Amniotic stem cell (primary cell): ENCODE measurements around the gene LPCAT2.

Experiments used
- DNase-seq: peaks from one replicate; lab custom pipeline; 2025; lab: John Stamatoyannopoulos, UW

LPCAT2 gene

GRCh38 chr16:55503726-55504550 lies 4.9 kb upstream of the LPCAT2 start:
- no peak for DNase-seq

- no peak for DNase-seq
Measured at GRCh38 chr16:55505333-55506015, 3.4 kb upstream of the LPCAT2 start.

GRCh38 chr16:55506083-55506482 lies 2.8 kb upstream of the LPCAT2 start:
- DNase-seq, result no peak

DNA sequence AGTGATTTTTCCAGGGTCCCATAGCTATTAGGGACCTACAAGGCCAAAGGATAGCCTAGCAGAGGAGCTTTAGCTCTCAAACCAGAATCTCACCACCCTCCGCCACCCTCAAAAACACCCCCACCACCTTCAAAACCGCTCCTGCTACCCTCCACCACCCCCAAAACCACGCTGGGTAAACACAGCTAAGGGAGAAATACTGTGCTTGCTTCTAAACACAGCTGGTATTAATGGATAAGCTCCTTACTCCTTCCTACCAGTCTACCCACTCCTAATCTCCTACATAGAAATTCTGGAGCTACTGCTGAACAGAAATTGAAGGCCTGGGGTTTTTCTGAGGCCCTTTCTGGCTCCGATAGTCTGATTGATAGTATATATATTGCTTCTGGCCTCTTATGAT lies 2.2 kb upstream of the LPCAT2 start:
- DNase-seq, result no peak

DNA sequence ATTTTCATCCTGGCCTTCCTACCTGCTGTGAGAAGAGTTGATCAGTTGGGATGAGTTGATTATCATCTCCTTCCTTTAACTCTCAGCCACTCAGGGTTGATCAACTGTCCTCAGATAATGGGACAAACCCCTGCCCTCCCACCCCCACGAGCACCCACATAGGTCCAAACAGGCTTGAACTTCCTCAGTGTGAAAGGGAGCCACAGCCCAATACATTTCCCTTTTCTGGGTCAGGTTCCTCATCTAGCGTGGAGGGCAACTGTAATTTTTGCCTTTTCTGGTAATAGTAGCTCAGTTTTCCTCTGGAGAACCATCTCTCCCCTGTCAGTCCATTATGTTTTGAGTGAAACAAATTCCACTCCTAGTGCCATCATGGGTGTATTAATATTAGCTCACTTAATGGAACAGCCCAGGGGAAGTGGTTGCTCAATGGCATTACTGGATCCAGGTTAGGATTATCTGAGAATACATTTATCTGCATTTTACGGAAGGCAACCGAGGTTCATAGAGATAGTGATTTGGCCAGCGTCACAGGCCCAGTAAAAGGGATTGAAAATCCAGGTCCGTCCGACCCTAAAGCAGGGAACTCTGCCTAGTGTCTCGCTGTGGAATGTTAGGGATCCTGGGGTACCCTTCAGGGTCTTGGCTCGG lies 476 bp upstream of the LPCAT2 start:
- DNase-seq, result no peak

DNA sequence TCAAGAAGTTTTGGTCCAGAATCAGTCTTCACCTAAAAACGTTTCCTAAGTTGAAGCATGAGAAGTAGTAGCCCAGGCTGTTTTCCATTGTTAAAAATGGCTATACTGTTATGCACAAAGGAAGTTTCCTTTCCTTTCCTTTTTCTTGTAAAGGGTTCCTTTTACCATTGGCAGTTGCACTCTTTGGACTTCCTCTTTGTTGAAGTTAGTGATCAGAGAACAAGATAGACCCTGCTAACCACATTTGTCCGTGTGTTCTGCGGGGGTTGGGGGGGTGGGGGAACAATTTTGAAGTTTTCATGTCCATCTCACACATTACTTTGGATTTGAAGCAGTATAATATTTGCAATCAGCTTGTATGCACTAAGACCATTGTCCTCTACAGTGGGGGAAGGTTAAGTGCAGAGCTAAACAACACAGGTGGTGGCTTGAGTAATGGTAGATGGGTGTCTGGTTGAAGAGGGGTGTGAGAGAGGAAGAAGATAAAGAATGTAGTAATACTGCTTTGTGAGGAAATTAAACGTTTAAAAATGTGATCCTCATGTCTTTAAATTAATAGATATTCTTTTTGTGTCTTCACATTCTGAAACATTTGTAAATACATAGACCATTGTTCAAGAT lies 1.4 kb downstream of the LPCAT2 start:
- DNase-seq, result no peak

- no peak for DNase-seq
Measured at GRCh38 chr16:55512941-55513340, 4.1 kb downstream of the LPCAT2 start.

DNA sequence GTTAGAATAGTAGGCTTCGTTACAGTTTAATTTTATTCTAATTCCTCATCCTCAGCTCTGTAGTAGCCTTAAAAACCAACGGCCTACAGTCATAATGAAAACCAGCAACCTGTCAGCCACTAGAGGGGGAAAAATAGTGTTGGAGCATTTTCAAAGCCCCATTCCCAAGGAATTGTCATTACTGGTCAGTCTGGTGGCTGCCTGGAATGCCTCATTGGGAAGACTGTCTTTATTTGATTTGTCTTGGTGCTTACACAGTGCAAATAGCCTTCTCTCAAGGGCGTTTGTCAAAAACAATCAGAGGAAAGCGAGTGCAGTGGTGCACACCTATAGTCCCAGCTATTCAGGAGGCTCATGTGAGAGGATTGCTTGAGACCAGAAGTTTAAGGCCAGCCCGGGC lies 4.7 kb downstream of the LPCAT2 start:
- no peak for DNase-seq

DNA sequence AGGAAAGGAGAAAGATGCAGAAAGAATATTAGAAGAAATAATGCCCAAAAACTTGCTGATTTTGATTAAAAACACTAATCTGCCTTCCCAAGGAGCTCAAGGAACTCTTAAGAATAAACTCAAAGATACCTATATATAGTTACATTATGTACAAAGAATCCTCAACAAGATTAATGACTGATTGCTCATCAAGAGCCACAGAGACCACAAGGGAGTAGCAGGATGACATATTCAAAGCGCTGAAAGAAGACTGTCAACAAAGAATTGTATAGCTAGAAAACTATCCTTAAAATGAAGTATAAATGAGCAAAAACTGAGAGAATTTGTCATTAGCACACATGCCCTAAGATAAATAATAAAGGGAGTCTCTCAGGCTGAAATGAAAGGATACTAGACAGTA lies 6.2 kb downstream of the LPCAT2 start:
- no peak for DNase-seq

DNA sequence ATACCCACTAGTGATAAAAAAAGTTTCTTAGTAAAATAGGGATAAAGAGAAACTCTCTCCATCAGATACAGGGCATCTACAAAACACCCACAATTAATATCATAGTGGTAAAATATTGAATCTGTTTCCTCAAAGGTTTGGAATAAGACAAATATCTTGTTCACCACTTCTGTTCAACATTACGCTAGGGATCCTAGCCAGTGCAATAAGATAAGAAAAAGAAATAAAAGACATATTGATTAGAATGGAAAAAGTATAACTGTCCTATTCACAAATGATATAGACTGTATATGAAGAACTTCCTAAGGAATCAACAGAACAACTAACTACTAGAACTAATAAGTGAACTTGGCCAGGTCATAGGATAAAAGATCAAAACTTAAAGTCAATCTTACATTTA lies 12.9 kb downstream of the LPCAT2 start:
- DNase-seq, result no peak

- DNase-seq, result no peak
Measured at GRCh38 chr16:55526441-55526840, 17.6 kb downstream of the LPCAT2 start.

GRCh38 chr16:55527885-55528284 lies 19.0 kb downstream of the LPCAT2 start:
- no peak for DNase-seq

DNA sequence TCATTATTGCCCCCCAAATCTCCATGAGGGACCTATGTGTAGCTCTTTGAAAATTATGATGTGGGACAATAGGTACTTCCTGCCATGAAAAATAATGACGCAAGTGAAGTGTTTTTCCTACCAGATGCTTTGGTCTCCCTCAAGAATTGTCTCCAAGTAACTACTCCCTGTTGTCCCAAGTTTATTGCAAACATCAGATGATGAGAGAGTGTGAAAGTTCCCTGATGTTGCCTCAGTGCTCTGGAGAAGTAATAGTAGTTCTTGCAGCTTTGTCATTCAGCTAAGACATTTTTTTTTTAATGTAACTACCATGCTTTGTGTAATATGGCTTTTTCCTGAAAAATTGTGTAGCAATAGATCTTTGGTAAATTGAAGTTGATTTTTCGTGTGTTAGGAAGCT lies 20.1 kb downstream of the LPCAT2 start:
- DNase-seq, result no peak

- no peak for DNase-seq
Measured at GRCh38 chr16:55530316-55530856, 21.5 kb downstream of the LPCAT2 start.

GRCh38 chr16:55532227-55532626 lies 23.4 kb downstream of the LPCAT2 start:
- no peak for DNase-seq

DNA sequence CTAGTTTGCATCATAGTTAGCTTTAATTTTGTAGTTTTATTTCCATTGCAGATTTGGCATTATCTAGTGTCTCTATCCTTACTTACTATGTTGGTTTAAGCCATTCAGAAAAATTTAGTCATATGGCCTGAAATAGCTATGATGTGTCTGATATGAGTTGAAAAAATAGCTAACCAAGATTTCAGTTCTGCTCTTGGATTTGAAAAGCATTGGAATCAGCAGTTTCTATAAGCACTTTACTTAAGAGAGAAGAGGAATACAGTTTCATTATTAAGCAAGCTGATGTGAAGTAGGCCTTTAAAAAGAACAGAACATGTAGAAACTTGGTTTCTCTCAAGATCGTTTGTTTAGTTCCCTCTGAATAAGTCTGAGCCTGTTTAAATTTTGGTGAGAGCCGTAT lies 25.9 kb downstream of the LPCAT2 start:
- DNase-seq, result no peak

GRCh38 chr16:55539049-55539448 lies 30.2 kb downstream of the LPCAT2 start:
- no peak for DNase-seq

DNA sequence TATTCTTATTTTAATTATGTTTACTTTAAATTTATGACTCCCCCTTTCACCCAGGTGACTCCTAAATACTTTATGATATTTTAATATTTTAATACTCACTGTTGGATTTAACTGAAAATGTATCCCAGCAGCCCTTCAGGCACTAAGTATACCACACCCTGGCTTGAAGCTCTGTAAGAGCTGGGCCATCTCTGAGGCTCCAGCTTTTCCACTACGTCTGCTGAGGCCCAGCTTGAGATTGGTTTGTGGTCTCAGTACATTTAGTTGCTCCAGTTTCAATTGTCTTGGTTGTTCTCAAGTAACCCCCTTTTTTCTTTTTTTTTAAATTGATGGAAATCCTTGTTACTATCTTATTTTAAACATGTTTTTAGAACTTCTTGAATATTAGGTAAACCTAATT lies 30.6 kb downstream of the LPCAT2 start:
- DNase-seq, result no peak

GRCh38 chr16:55540221-55540620 lies 31.3 kb downstream of the LPCAT2 start:
- DNase-seq, result no peak

DNA sequence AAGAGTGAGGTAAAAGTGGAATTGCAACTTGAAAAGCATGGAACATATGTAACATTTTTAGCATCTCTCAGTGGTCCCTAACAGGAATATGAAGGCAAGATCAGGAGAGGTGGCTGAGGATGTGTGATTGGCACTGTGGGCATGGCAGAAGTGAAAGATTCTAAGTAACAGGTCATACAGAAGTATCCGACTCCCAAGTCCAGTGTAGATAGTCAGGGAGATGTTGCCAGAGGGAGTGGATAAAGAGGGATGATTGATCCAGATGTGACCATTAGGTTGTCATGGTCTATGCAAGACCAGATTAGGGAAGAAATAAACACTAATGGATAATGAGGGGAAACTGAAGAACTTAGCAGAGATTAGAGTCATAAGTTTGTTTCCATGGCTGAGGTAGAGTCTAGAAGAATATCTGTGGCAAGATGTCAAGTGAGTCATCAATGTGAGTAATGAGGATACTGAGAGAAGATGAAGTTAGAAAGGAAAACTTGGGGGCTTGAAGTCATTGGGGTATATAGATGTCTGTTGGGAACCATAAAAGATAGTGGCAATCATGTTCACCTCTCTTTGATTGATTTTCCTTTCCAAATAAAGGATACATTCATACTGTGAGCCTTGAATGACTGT lies 33.7 kb downstream of the LPCAT2 start:
- DNase-seq, result peak; percentile 56

- DNase-seq, result peak; percentile 14
Measured at GRCh38 chr16:55543472-55543871, 34.6 kb downstream of the LPCAT2 start.

DNA sequence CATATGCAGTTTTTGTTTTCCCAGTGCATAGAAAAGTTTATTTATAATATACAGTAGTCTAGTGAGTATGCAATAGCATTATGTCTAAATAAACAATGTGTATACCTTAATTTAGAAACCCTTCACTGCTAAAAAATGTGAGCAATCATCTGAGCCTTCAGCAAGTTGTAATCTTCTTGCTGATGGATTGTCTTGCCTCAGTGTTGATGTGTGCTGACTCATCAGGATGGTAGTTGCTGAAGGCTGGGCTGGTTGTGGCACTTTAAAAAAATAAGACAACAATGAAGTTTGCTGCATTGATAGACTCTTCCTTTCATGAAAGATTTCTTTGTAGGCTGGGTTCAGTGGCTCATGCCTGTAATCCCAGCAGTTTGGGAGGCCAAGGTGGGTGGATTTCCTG lies 43.7 kb downstream of the LPCAT2 start:
- DNase-seq, result peak; percentile 37
